ENCODE results near the gene NME7.
A peak's percentile ranks its signal among the peaks of the same experiment; 100 is the strongest.

NME7 gene

GRCh38 chr1:169363046-169363730, 4.4 kb downstream of the NME7 start:
- TF ChIP-seq CTCF (IDR thresholded peaks at IDR 0.05; ENCODE audit: insufficient read depth, low read depth, low read length, missing control alignments): no peak
- peak; percentile 88 for DNase-seq (ENCODE audit: low read depth)
- H3K4me3 ChIP-seq (ENCODE audit: low read length): no peak overlapping the region

GRCh38 chr1:169361281-169361680, 6.3 kb downstream of the NME7 start:
- no peak for TF ChIP-seq CTCF (IDR thresholded peaks at IDR 0.05; ENCODE audit: insufficient read depth, low read depth, low read length, missing control alignments)
- DNase-seq (ENCODE audit: low read depth): no peak
- no peak overlapping the region for H3K4me3 ChIP-seq (ENCODE audit: low read length)

GRCh38 chr1:169360415-169360814, 7.2 kb downstream of the NME7 start:
- H3K4me3 ChIP-seq (ENCODE audit: low read length): no peak overlapping the region
- no peak for TF ChIP-seq CTCF (IDR thresholded peaks at IDR 0.05; ENCODE audit: insufficient read depth, low read depth, low read length, missing control alignments)
- DNase-seq (ENCODE audit: low read depth): no peak

GRCh38 chr1:169348383-169349036, 19.1 kb downstream of the NME7 start:
- H3K4me3 ChIP-seq (ENCODE audit: low read length): no peak overlapping the region
- TF ChIP-seq CTCF (IDR thresholded peaks at IDR 0.05; ENCODE audit: insufficient read depth, low read depth, low read length, missing control alignments): peak; percentile 69
- DNase-seq (ENCODE audit: low read depth): peak; percentile 65

- no peak for TF ChIP-seq CTCF (IDR thresholded peaks at IDR 0.05; ENCODE audit: insufficient read depth, low read depth, low read length, missing control alignments)
- DNase-seq (ENCODE audit: low read depth): no peak
- no peak overlapping the region for H3K4me3 ChIP-seq (ENCODE audit: low read length)
These were observed 19.8 kb downstream of the NME7 start for GRCh38 chr1:169347688-169348382.

GRCh38 chr1:169346036-169346589, 21.5 kb downstream of the NME7 start:
- H3K4me3 ChIP-seq (ENCODE audit: low read length): no peak overlapping the region
- TF ChIP-seq CTCF (IDR thresholded peaks at IDR 0.05; ENCODE audit: insufficient read depth, low read depth, low read length, missing control alignments): no peak
- no peak for DNase-seq (ENCODE audit: low read depth)

Measured in epithelial cell of esophagus (primary cell).